Ishikawa (cell line): ENCODE results near the gene BICRA.

Experiments
- CEBPB ChIP-seq: IDR thresholded peaks from 2 replicates; pipeline ENCODE4 v1.6.1; 2012
- EGR1 ChIP-seq: IDR thresholded peaks from 2 replicates; pipeline ENCODE4 v1.6.1; 2012
- EP300 ChIP-seq: IDR thresholded peaks from 2 replicates; pipeline ENCODE4 v1.6.1; 2012; ENCODE audit warnings: borderline replicate concordance
- FOXM1 ChIP-seq: IDR thresholded peaks from 2 replicates; pipeline ENCODE4 v1.6.1; 2012; ENCODE audit warnings: low read depth, borderline replicate concordance
- MAX ChIP-seq: IDR thresholded peaks from 2 replicates; pipeline ENCODE4 v1.6.1; 2012
- NFIC ChIP-seq: IDR thresholded peaks from 2 replicates; pipeline ENCODE4 v1.6.1; 2012
- RAD21 ChIP-seq: IDR thresholded peaks from 2 replicates; pipeline ENCODE4 v1.6.1; 2012; ENCODE audit warnings: low read depth
- REST ChIP-seq: IDR thresholded peaks from 2 replicates; pipeline ENCODE4 v1.6.1; 2012; ENCODE audit warnings: low read depth, mild to moderate bottlenecking
- TAF1 ChIP-seq: IDR thresholded peaks from 2 replicates; pipeline ENCODE4 v1.6.1; 2012; ENCODE audit warnings: low read depth, mild to moderate bottlenecking
- TCF12 ChIP-seq: IDR thresholded peaks from 2 replicates; pipeline ENCODE4 v1.6.1; 2012; ENCODE audit warnings: low read depth
- USF1 ChIP-seq: IDR thresholded peaks from 2 replicates; pipeline ENCODE4 v1.6.1; 2012
- YY1 ChIP-seq: IDR thresholded peaks from 2 replicates; pipeline ENCODE4 v1.6.1; 2012; ENCODE audit warnings: low read depth
- ZBTB7A ChIP-seq: IDR thresholded peaks from 2 replicates; pipeline ENCODE4 v1.6.1; 2012; ENCODE audit warnings: low read depth

- TF ChIP-seq CEBPB (no peak), YY1 (no peak), EP300 (no peak), USF1 (no peak), MAX (no peak), ZBTB7A (no peak), NFIC (no peak), RAD21 (no peak), TAF1 (no peak), TCF12 (no peak), REST (no peak), EGR1 (no peak), FOXM1 (no peak)
Measured at GRCh38 chr19:47714339-47714738, 105.4 kb downstream of the BICRA start.
